HUDEP-2 (cell line): ENCODE data around the gene USP5.
A peak's percentile ranks its signal among the peaks of the same experiment; 100 is the strongest.

ENCODE experiments used
- DNase-seq, 76 experiments: peaks; one replicate each; lab custom pipeline; 2025; ENCODE audit not compliant: unreplicated experiment in 76 of 76; lab: John Stamatoyannopoulos, UW

The USP5 gene

DNA sequence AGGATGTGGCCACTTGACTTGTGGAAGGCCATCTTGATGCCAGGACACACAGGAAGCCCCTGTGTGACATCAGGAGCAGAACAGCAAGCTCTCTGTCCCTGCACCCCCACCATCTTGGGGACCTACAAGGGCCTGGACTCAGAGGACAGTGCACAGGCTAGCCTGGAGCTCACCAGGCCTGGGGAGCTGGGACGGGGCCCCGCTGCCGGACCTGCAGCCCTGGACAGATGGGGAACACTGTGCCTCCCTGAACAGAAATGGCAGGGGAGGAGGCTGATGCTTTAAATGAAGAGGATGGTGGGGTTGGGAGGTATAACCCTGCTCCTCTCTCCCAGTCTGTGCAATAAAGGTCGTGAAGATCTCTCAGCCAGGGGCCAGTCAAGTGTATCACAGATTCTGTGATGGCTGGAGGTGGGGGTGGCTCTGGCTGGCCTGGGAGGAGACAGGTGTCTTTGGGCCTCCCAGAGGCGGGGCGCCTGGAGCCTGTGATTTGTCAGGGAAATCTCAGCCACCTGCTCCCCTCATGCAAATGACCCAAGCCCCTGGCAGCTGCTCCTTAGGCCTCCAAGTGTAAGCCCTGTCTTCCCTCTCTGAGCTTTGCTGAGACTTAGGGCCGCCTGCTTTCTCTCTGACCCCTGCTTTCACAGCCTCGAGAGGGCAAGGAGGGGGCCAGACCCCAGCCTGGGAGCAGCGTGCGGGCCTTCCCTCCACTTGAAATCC lies 12.3 kb upstream of the USP5 start:
- no peak for DNase-seq

DNA sequence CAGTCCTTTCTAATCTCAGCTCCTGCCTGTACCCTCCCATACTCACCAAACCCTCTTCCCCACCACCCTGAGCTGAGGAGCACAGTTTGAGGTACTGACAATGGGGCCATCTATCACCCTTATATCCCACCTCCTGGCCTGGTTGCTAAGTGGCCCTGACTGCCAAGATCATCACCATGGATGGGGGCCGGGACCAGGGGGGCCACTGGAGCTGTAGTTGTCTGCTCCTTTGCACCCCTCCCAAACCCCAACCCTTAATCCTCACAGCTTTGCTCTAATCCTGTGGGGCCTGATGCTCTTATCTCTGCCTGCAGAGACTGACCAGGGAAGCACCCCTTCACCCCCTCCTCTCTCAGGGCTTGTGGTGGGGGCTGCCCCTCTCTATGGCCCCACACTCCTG lies 11.6 kb upstream of the USP5 start:
- DNase-seq, result no peak

DNA sequence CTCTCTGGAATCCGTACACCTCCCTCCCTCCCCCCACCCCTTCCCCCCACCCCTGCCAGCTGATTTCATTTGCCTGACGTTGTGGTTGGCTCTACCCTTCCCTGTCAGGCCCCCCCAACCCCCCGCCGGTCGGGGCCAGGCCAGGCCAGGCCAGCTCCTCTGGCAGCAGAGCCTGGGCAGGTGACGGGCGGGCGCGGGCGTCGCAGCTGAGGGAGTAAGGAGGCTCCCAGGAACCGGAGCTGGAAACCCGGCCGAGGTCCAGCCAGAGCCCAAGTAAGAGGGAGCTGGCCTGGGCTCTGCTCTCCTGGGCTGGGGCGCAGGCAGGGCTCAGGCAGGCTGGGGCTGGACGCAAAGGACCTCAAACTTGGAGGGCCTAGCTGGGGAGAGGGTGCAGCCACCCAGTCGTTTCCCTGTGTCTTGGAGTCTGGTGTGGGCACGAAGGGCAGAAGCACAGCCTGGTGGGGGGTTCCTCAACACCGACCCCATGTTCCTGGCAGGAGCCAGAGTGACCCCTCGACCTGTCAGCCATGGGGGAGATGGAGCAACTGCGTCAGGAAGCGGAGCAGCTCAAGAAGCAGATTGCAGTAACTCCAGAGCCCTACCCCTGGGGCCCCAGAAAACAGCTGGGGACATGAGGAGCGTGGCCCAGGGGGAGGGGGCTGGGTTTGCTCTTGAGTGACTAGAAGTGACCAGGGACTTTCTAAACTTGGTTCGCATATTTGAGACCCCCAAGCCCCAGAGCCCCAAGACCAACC lies 11.0 kb upstream of the USP5 start, which contains the start of gene GNB3:
GNB3 (plus strand) TSS at position 165 of the 755 bp plus-strand sequence; CDS start at position 528, 363 bp downstream.
- no peak for DNase-seq

- DNase-seq, result no peak
Observed at GRCh38 chr12:6842075-6842474, 9.9 kb upstream of the USP5 start.

GRCh38 chr12:6843118-6843902 lies 8.6 kb upstream of the USP5 start:
- peak in 39 of 76 experiments; percentile 3 to 61 (median 28) for DNase-seq

- DNase-seq, result no peak
Observed at GRCh38 chr12:6845395-6845794, 6.6 kb upstream of the USP5 start.

- DNase-seq, result no peak
Observed at GRCh38 chr12:6846316-6846869, 5.6 kb upstream of the USP5 start.

DNA sequence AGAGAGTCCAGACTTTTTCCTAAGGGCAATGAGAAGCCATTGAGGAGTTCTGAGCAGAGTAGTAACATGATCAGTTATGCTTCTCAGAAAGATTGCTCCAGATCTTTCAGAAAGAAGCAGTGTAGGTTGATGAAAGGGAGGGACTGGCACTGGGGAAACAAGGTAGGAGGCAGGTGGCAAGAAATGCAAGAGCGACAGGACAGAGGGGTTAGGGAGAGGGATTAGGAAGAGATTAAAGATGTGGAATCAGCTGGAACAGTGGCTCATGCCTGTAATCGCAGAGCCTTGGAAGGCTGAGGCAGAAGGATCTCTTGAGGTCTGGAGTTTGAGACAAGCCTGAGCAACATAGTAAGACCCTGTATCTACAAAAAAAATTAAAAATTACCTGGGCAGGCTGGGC lies 4.3 kb upstream of the USP5 start:
- no peak for DNase-seq

GRCh38 chr12:6849427-6849826 lies 2.5 kb upstream of the USP5 start:
- DNase-seq, result no peak

DNA sequence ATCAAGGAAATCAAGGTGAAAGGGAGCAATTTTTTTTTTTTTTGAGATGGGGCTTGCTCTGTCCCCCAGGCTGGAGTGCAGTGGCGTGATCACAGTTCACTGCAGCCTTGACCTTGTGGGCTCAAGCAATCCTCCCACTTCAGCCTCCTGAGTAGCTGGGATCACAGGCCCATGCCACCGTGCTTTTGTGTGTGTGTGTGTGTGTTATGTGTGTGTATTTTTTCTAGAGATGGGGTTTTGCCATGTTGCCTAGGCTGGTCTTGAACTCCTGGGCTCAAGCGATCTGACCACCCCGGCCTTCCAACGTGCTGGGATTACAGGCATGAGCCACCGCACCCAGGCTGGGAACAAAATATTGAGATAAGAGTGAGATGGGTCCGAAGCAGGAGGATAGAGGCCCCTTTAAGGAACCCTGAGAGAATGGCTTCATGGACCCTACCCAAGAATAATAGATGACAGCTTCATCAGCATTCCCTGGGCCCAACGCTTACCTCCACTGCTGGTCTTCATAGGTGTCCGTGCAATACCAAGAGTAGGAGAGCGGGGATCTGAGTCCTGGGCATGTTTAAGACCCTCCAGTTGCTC lies 1.9 kb upstream of the USP5 start:
- DNase-seq, result no peak

DNA sequence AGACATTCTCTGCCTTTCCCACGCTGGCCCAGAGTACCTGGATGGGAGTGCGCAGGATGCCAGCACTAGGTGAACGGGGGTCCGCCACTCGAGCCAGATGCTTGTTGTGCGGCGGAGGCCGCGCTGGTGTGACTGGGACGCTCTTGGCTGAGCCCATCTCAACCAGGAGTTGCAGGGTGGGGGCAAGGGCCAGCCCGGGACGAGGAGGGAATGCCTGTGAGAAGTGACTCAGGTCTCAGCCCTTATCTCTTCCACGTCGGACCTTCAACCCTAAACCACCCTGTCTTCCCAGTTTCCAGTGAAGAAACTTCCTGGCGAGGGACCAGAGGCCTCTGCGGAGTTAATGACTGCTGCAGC lies 1.2 kb upstream of the USP5 start:
- no peak for DNase-seq

- peak; percentile 48 to 99 (median 96) for DNase-seq
Observed at GRCh38 chr12:6851153-6851920, 613 bp upstream of the USP5 start, which contains the start of gene CDCA3. Gene CDCA3 (minus strand): TSS chr12:6851286. CDS start chr12:6850952, 334 bp downstream.

DNA sequence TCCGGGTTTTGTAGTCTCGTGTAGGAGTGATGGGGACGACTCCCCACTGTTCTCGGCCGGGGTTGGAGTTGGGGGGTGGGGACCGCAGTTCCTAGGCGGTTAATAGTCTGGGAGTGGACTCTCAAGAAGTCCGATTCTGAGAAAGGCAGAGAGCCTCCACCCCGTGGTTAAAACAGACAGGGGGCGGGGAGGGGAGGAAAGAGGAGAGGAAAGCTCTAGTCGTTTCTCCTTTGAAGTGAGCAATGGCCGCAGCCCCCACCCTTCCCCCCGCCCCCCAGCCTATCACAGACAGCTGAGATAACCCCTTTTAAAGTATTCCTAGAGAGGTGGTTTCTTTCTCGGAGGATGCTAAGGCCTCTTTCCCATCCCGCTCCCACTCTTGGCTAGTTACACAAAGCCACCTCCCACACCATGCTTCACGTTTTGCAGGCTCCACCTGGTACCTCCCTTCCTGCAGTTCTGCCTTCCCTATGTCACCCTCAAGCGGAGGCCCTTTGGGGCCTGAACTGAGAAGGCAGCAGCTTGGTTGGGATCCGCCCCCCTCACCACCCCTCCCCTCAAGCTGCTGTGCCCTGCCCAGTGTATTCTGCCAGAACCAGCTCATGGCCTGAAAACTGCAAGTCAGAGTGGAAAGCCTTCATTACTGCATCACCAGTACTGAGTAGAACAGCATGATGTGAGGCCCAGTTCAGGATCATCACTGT lies 853 bp downstream of the USP5 start:
- peak in 73 of 76 experiments; percentile 32 to 87 (median 71) for DNase-seq

- DNase-seq, result no peak
Observed at GRCh38 chr12:6853626-6854025, 1.7 kb downstream of the USP5 start.

- DNase-seq, result no peak
Observed at GRCh38 chr12:6854036-6854435, 2.1 kb downstream of the USP5 start.

DNA sequence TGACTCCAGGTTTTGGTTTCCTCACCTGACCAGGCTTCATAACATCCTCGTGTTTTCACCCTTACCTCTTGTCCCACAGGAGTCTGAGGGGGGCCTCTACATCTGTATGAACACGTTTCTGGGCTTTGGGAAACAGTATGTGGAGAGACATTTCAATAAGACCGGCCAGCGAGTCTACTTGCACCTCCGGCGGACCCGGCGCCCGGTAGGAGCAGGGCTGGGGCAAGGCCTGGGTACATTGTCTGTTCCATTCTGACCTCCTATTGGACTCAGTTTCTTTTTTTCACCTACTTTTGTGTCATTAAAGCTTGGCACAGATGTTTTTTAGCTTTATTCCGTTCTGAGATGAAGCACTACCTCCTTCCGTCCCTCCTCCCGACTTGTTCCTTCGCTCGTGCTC lies 3.4 kb downstream of the USP5 start:
- DNase-seq, result no peak

GRCh38 chr12:6858799-6859198 lies 6.8 kb downstream of the USP5 start:
- no peak for DNase-seq

- DNase-seq, result no peak
Observed at GRCh38 chr12:6860116-6860515, 8.2 kb downstream of the USP5 start.

DNA sequence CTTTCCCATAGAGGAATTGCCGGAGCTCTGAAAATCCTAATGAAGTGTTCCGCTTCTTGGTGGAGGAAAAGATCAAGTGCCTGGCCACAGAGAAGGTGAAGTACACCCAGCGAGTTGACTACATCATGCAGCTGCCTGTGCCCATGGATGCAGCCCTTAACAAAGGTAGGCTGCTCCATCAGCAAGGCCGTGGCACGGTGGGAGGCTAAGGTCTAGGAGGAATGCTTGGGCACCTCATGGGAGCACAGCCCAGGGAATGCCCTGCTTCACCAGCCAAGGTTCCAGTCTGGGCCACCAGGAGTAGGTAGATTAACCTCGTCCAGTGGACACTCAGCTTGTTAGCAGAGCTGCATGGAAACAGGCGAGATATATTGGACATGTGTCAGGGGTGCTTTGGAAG lies 9.0 kb downstream of the USP5 start:
- DNase-seq, result no peak
